NCI-H1417 treated with DMSO at 0.1 percent for 48 hours (cell line): ENCODE data around the gene IPO9.
A peak's percentile ranks its signal among the peaks of the same experiment; 100 is the strongest.

ENCODE experiments used
- DNase-seq: peaks from one replicate; lab custom pipeline; 2025; lab: John Stamatoyannopoulos, UW

The IPO9 gene

GRCh38 chr1:201828820-201829774 is at the start of gene IPO9:
Gene IPO9, plus strand, starts transcription at chr1:201829157. Its CDS starts 53 bp downstream, at chr1:201829210.
- peak; percentile 71 for DNase-seq

GRCh38 chr1:201779351-201779880 is 49.5 kb upstream of the IPO9 start:
- no peak for DNase-seq

- DNase-seq, result no peak
These were observed 48.0 kb upstream of the IPO9 start for GRCh38 chr1:201780952-201781351.

- no peak for DNase-seq
These were observed 47.5 kb upstream of the IPO9 start for GRCh38 chr1:201781437-201781836.

- DNase-seq, result no peak
These were observed 46.6 kb upstream of the IPO9 start for GRCh38 chr1:201782353-201782752.

- DNase-seq, result no peak
These were observed 45.9 kb upstream of the IPO9 start for GRCh38 chr1:201783058-201783457.

GRCh38 chr1:201783572-201783971 is 45.4 kb upstream of the IPO9 start:
- no peak for DNase-seq

- DNase-seq, result no peak
These were observed 43.7 kb upstream of the IPO9 start for GRCh38 chr1:201785291-201785690.

- no peak for DNase-seq
These were observed 42.1 kb upstream of the IPO9 start for GRCh38 chr1:201786824-201787223.

GRCh38 chr1:201788296-201788695 is 40.7 kb upstream of the IPO9 start:
- DNase-seq, result no peak

GRCh38 chr1:201789245-201789644 is 39.7 kb upstream of the IPO9 start:
- no peak for DNase-seq

- DNase-seq, result no peak
These were observed 38.7 kb upstream of the IPO9 start for GRCh38 chr1:201790261-201790660.

GRCh38 chr1:201791051-201791778 is 37.7 kb upstream of the IPO9 start:
- DNase-seq, result peak; percentile 70

- peak; percentile 1 for DNase-seq
These were observed 37.2 kb upstream of the IPO9 start for GRCh38 chr1:201791779-201792173.

GRCh38 chr1:201792534-201793305 is 36.2 kb upstream of the IPO9 start:
- DNase-seq, result peak; percentile 32

- DNase-seq, result no peak
These were observed 35.5 kb upstream of the IPO9 start for GRCh38 chr1:201793306-201793925.

GRCh38 chr1:201795066-201795465 is 33.9 kb upstream of the IPO9 start:
- no peak for DNase-seq

- no peak for DNase-seq
These were observed 28.7 kb upstream of the IPO9 start for GRCh38 chr1:201800246-201800645.

- DNase-seq, result no peak
These were observed 22.2 kb upstream of the IPO9 start for GRCh38 chr1:201806801-201807200.

GRCh38 chr1:201807958-201808632 is 20.9 kb upstream of the IPO9 start:
- no peak for DNase-seq

GRCh38 chr1:201808633-201808990 is 20.3 kb upstream of the IPO9 start:
- no peak for DNase-seq
